HCEC 1CT (cell line): ENCODE results near the gene RHBDL3.
"Not testable (repeated sequence)": the region's sequence is repeated elsewhere in the genome, so short reads cannot be mapped to it uniquely, and the experiment has no call there.

Experiments
- DNase-seq: peaks from one replicate; pipeline ENCODE4 v3.0.0-alpha.2; 2017

Gene RHBDL3, protein sequence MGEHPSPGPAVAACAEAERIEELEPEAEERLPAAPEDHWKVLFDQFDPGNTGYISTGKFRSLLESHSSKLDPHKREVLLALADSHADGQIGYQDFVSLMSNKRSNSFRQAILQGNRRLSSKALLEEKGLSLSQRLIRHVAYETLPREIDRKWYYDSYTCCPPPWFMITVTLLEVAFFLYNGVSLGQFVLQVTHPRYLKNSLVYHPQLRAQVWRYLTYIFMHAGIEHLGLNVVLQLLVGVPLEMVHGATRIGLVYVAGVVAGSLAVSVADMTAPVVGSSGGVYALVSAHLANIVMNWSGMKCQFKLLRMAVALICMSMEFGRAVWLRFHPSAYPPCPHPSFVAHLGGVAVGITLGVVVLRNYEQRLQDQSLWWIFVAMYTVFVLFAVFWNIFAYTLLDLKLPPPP

DNA sequence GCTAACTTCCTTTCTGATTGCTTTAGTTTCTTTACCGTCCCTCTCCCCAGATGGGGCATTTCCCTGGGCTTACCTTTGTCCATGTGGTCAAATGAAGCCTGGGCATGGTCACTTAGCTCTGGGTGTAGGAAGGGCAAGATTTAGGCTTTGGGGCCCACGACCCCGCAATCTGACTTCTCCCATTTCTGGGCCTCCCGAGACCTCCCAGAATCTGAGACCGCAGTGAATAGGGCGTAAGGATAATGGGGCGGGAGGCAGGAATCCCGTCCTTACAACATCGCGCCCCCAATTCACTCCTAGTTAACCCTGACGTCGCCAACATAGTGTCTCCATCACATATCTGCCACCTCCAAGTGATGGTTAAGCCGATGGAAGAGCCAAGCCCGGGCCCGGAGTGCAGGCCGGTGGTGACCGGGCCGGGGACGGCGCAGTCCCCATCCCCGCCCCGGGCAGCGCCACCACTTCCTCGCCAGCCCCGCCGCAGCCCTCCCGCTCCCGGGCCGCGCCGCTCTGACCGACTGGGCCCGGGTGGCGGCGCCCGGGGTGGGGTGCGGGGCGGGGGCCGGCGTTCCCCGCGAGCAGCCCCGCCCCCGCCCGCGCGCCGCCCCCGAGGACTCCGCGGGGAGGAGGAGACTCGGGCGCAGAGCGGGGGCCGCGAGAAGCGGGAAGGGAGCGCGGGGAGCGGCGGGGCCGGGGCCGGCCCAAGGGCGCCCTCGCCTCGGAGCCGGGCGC, at the start of gene RHBDL3:
TSS of gene RHBDL3 (plus strand) at position 641 of the 732 bp plus-strand sequence. CDS start 358 bp downstream, outside the sequence.
- no peak for DNase-seq

DNA sequence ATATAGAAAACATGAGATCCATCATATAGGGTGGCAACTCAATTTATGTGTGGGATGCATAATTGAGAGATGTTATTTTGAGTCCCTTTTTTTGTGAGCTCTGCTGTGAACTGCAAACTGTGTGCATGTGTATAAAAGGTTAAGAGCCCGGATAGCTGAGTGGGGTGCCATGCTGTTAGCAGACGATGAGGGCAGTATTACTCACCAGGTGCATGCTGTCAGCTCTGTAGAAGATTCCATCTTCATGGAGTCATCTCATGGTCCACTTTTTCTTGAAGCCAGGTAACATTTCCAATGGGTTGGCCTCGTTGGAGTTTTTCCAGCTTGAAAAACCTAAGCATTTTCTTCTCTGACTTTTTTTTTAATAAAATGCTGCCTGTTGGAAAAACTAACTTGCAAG, 43.0 kb upstream of the RHBDL3 start:
- no peak for DNase-seq

DNA sequence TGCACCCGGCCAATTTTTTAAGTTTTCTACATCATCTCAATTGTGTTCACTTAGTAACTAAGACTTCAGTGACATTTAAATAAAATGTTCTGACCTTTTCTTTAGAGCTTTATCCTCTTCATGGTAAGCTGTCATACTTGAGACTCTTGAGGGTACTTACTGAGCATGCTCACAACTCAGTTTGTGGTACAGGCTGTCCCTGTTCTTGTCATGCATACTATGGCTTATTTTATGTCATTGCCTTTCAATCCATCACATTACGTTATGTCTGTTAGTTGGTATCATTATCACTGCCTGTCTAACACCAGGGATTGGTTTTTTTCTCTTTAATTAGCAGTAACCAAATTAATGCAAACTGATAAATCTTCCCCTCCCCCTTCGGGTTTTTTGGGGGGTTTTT, 41.9 kb upstream of the RHBDL3 start:
- no peak for DNase-seq

DNA sequence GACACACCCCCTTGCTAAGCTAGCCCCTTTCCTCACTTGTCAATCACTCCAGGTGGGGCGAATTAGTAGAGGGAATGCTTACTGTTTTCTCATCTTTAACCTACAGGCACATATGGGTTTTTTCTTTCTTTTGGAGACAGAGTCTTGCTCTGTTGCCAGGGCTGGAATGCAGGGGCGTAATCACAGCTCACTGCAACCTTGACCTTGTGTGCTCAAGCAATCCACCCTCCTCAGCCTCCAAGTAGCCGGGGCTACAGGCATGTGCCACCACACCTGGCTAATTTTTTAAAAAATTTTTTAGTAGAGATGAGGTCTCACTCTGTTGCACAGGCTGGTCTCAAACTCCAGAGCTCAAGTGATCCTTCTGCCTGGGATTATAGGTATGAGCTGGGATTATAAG, 38.7 kb upstream of the RHBDL3 start:
- DNase-seq: no peak

DNA sequence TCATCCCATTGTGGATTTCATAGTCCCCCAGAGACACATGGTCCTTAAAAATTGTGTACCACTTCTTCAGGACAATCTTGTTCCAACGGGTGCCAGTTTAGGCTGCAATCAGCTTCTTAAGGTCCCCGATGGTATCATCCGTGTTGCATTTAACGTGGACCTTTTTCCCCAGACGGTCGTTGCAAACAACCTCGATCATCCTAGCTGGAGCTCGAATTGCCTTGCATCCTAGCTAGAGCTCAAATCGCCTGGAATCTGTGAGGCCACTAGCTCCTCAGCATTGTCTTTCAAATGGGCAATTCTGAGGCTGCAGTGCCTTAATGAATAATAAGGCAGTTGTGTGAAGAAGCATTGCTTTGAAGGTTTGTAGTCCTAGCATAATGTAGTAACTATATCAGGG, 37.7 kb upstream of the RHBDL3 start:
- DNase-seq: no peak

DNA sequence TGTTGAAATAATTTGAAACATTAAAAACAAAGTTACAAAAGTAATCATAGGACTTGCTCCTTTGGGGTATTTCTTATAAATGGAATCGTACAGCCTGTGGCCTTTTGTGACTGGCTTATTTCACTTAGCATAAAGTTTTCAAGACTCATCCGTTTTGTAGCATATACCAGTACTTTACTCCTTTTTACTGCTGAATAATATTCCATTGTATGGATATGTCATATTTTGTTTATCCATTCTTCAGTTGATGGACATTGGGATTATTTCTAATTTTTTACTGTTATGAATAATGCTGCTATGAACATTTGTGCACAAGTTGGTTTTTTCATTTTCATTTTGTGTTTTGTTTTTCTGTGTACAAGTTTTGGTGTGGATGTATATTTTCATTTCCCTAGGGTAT, 30.0 kb upstream of the RHBDL3 start:
- DNase-seq: no peak

DNA sequence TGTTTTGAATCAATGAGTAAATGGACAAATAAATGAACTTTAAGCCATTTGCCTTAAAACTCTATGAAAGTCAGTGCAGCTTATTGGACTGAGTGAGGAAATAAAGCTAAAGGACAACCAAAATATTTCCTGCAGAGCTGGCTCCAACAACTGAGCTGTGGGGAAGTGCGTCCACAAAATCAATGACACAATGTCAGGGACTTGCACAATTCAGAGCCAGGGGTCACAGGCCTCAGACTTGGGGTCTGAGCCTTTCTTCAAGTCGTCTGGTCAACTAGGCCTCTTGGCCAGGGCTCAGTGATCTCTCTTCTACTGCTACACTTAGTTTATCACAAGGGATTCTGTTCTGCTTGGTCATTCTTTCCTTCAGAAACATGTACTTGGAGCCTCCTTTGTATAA, 26.2 kb upstream of the RHBDL3 start:
- DNase-seq: no peak

DNA sequence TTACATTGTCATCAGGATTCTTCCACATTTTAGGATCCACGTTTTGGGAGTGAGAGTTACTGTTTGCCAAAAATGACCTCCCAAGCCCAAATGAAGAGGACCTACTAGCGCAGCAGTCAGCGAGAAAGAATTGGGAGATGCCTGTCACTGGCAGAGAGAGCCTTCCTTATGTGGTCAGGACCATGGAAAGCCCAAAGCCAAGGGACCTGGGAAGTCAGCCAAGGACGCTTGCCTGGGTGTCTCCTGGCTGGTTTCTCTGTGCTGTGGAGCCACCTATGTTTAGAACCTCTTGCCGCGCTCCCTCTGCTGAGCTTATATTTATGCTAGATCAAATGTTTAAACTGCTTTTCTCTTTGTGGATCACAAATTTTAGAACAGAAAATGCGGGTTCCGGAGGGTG, 24.9 kb upstream of the RHBDL3 start:
- no peak for DNase-seq

DNA sequence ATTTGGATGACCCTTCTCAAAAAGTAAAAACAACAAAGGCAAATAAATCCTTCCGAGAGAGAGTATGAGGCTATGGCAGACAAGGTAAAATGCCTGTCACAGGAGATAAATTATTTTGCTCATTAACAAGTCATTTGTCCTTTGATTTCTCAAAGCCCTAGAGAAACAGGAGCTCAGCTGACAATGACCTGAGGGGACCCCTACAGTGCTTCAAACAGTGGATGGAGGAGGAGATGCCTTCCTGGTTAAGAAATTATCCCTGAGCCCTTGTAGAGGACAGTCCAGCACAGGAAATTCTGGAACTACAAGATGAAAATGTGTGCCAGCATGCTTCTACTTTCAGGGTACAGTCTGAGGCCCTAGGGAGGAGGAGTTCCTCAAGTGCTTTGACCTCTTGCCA, 24.0 kb upstream of the RHBDL3 start:
- no peak for DNase-seq

DNA sequence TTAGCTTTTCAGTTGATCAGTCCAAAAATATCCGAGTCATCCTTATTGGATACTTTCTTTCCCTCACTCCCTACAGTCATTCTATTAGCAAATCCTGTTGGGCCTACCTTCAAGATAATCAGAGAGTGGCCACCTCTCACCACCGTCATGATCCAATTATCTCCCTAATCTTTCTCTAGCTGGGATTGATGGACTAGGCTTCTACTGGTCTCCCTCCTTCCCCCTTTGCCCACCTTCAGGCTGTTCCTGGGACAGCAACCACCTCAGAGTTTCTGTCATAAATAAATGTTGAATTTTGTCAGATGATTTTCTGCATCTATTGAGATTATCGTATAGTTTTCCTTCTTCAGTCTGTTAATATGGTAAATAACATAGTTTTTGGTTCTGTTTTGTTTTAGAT, 16.2 kb upstream of the RHBDL3 start:
- DNase-seq: no peak

DNA sequence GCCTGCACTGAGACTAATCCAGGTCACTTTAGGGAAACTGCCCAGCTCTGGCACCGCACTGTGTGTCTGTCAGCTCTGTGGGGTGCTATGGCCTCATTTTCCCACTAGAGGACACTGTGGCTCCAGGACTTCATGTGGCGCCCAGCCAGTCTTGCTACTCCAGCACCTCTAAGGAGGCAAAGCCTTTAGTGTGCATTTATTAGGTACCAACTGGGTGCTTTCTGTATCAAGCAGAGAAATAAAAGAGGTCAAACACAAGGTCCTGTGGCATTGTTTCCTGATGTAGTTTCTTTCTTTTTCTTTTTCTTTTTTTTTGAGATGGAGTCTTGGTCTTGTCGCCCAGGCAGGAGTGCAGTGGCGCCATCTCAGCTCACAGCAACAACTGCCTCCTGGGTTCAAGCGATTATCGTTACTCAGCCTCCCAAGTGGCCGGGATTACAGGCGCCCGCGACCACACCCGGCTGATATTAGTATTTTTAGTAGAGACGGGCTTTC, 12.5 kb upstream of the RHBDL3 start:
- DNase-seq: peak; percentile 59

DNA sequence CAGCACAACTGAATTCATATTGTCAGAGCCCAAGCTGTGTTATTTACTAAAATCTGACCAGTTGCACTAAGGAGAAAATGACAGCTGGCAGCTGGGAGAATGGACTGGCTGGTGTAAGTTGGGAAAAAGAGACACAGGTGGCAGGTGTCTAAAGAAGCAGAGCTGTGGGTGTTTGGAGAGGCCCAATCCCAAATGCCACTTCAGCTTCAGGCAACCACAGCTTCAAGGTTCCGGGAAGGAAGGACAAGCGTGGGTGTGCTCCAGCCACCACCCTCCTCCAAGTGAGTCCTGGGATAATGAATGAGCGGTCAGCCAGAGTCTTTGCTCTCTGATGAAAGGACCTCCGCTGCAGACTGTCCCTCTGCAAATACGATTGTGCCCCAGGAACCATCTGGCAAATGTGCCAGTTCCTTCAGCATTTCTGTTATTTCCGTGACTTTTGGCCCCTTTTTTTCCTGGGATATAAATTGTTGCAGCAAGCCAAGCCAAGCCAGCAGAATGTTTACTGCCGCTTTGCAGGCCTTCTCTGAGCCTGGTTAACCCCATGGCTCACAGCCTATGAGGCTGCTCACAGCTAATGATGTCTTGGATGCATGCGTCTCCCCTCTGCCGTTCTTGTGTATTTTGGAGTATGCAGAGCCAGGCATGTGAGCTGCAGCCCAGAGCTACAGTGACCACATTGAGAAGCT, 9.5 kb upstream of the RHBDL3 start:
- DNase-seq: no peak

DNA sequence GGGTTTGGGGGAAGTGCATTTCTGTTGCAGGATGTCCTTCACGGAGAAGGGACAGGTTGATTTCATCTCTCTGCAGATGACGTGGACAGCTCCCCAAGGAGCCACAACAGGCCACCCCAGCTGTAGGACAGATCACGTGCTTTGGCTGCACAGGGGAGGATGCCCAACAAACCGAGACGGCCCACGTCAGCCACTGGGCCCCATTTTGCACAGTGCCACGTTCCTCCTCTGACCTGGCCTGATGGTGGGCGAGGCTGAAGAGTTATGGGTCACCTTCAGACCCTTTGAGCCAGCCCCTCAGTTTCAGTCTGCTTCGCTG, 9.0 kb upstream of the RHBDL3 start:
- no peak for DNase-seq

DNA sequence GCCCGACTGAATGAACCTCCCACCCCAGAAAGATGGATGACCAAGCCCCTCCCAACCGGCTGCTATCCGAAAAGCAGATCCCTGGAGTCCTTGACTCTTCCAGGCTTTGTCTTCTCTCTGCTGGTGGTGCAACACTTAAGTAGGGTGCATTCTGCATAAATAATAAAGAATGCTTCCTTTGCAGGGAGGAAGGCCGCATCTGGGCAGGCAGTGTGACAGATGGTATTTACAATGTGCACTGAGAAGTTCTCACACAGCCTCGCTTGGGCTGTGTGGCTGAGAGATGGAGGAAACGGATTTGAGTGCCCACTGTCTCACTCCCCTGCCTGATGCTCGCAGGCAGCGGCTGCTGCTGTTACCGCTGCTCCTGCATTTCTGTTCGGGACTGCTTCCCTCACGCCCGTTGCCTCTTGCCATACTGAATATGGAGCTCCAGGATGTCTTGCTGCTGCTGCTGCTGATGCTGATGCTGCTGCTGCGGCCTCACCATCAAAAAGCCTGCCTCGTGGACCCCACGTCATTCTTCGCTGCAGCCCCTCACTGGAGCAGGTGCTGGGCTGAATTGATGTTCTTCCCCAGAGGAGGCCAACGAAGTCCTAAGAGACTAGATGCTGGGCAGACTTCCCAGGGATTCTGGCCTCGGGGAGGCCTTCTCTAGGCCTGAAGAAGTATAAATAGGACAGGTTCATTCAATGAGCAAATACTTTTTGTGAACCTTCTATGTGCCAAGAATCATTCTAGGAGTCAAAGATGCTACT, 7.1 kb upstream of the RHBDL3 start:
- DNase-seq: no peak

DNA sequence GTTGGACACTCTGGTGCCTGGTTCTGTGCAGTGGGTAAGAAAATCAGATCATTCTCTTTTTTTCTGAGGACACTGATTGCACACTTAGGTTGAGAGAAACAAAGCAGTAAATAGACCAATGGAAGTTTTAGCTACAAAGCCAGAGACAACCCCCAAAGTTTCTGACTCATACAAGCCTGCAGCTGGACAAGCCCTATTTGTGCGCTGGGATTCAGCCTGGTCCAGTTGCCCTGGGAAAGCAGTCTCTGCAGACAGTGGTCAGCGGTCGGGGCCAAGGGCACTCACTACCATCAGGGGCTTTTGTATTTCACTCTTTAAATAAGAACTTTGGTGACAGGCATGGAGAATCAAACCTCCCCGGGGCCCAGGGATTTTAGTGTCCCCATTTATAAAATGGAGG, 6.0 kb upstream of the RHBDL3 start:
- peak; percentile 68 for DNase-seq

DNA sequence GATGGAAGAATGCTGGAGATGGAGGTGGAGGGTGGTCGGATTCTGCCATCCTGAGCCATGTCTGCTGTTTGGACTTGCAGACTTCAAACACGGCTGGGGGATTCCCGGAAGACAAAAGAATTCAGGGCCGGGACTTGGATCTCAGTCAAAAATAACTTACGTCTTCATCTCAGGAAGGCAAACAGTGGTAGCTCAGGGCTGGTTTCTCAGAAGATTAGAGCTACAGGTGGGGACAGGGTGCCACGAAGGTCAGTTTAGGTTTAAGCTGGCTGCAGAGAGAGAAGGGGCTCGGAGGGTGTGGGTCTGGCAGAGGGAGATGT, 4.3 kb upstream of the RHBDL3 start:
- no peak for DNase-seq

DNA sequence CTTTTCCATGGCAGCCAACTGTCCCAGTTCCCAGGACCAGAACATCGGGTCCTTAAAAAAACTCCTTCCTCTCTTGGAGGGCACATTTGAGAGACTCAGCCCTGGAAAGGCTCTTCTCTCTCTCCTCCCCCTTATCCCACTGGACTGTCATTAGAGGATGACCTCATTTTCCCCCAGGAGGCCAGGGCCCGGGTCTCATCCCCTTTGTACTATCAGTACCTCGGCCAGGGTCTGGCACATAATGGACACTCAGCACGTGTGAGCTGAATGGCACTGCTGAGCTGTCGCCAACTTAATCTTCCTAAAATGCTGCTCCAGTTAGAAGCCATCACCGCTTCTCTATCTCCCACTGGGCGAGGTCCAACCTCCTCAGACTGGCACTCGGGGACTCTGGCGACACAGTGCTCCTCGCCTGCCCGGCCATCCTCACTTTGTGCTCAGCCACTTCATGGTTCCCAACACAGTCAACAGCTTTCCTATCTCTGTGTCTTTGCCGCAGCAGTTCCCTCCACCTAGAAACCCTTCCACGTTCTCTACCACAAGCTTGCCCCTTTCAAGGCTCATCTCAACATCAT, 3.6 kb upstream of the RHBDL3 start:
- DNase-seq: no peak

DNA sequence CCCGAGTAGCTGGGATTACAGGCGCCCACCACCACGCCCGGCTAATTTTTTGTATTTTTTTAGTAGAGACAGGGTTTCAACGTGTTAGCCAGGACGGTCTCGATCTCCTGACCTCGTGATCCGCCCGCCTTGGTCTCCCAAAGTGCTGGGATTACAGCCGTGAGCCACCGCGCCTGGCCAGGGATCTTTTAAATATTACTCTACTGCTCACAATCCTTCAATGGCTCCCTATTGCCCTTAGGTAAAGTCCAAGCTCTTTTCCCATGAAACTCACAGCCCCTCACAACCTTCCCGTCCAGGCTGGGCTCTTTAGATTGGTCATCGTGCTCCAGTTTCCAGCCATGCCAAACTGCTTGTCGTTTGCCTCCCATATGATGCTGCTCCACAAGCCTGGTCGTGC, 2.1 kb upstream of the RHBDL3 start:
- not testable (repeated sequence) for DNase-seq

DNA sequence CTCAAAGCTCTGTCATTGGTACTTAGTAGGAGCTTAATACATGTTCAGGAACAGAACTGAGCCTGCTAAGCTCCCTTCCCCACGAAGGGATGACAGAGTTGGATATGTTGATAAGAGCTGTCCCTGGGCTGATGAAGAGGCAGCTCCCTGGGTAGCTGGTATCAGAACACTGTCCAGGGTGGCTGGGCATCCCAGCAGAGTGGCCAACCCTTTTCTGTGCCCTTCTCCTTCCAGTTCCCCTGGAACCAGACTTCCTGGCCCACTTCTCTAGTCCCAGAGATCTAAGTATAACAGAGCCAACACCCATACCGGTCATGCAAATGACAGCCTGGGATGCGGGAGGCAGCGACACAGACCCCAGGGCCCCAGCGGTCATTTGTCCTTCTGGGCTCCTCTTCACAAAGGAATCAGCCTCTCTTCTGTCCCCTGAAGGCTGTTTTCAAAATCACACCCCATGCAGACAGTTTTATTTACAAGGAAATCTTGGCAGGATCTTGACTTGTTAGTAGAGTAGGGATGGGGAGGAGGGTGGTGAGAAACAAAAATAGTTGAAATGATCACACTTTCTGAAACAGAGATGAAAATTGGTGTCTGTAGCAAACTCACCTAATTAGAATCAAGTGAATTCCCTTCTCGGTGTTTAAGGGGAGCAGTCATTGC, 1.4 kb upstream of the RHBDL3 start:
- no peak for DNase-seq

DNA sequence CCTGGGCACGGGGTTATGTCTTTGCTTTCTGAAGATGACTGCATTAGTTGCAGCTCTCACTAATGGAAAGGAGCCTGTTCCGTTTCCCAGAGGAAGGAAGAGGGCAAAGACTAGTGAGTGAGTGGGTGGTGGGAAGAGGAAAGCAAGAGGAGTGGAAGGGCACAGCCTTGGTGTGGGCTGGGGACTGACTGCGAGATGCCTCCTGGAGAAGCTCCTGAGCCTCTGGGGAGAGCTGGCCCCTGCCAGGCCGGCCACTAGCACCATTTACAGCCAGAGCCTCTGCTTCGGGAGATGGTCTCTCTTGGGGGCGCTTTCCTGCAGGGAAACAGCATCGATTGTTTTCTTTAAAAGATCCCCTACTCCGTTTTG, 825 bp upstream of the RHBDL3 start:
- DNase-seq: no peak

DNA sequence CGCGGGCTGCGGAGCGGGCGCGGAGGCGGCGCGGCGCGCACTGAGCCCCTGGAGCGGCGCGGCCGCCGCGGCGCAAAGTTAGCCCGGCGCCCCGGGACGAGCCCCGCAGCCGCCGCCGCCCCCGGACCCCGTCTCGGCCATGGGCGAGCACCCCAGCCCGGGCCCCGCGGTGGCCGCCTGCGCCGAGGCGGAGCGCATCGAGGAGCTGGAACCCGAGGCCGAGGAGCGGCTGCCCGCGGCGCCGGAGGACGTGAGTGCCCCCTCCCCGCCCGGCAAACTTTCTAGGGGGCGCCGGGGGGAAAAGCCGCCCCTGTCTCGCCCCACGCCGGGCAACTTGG, 388 bp downstream of the RHBDL3 start:
- DNase-seq: no peak
